K562 (cell line): ENCODE data around the gene FGFR4. TPM values are rescaled to one million over a fixed set of nuclear protein-coding genes. Genes with fewer than 3 reads are reported as not detected.

ENCODE experiments used
- FOXM1 ChIP-seq, 2 experiments: fragments of 450-650 bp in 1 of 2; sonication (generic) in 1 of 2; formaldehyde crosslinking in 1 of 2; IDR thresholded peaks; 2 replicates each; pipeline versions ENCODE4 v1.6.1 to v1.9.0; 2017 to 2022; ENCODE audit warnings: low read depth in 2 of 2, mild to moderate bottlenecking in 2 of 2, missing genetic modification reagents in 1 of 2, moderate library complexity in 1 of 2
- STAG1 ChIP-seq: sonication (generic); formaldehyde crosslinking; IDR thresholded peaks from 2 replicates; pipeline ENCODE4 v1.5.0; 2020; ENCODE audit warnings: missing genetic modification reagents, borderline replicate concordance
- ZNF217 ChIP-seq: sonication (generic); formaldehyde crosslinking; IDR thresholded peaks from 2 replicates; pipeline ENCODE4 v1.8.0; 2022; ENCODE audit warnings: mild to moderate bottlenecking, missing genetic modification reagents
- polyA plus RNA-seq, 8 experiments: library from polyadenylated mRNA; depleted of rRNA in 4 of 8; stranded (reverse) in 5 of 8; unstranded in 3 of 8; fragments of >200 nt; fragmentation: Nextera tagmentation in 2 of 8; fragmentation: Illumina TruSeq in 1 of 8; extraction: Ambion mirVana in 2 of 8; extraction: Trizol in 1 of 8; gene quantifications; 2 replicates each; pipeline versions ENCODE4 v1.2.1 to v1.2.3, GENCODE V29; 2011 to 2014; ENCODE audit warnings: inconsistent platforms in 1 of 8, missing spikeins in 1 of 8
- total RNA-seq, 7 experiments: library from RNA; depleted of rRNA in 6 of 7; stranded (reverse); fragments of >200 nt in 6 of 7; fragmentation: Illumina TruSeq in 2 of 7; extraction: Trizol in 2 of 7; gene quantifications; 2 replicates each; pipeline versions ENCODE4 v1.2.1 to v1.2.3, GENCODE V29; 2011 to 2021; ENCODE audit warnings: low replicate concordance in 1 of 7
- TF ChIP-seq, protein P1 (sequence below), 2 experiments: fragments of 450-650 bp; IDR thresholded peaks; 2 replicates each; pipeline ENCODE4 v1.6.1; 2018; ENCODE audit warnings: mild to moderate bottlenecking in 2 of 2, low read depth in 1 of 2; ENCODE audit not compliant: partially characterized antibody in 2 of 2
- TF ChIP-seq, protein P2 (sequence below): IDR thresholded peaks from 2 replicates; pipeline ENCODE4 v1.6.1; 2011; ENCODE audit not compliant: insufficient read length; ENCODE audit errors: extremely low read depth
- TF ChIP-seq, protein P3 (sequence below), 2 experiments: fragments of 450-650 bp in 1 of 2; sonication (generic) in 1 of 2; formaldehyde crosslinking in 1 of 2; IDR thresholded peaks; 2 replicates each; pipeline versions ENCODE4 v1.7.1 to v1.9.0; 2016 to 2022; ENCODE audit warnings: inconsistent platforms in 1 of 2, mild to moderate bottlenecking in 1 of 2, missing genetic modification reagents in 1 of 2
- TF ChIP-seq, protein P4 (sequence below), 2 experiments: IDR thresholded peaks; 2 replicates each; pipeline ENCODE4 v1.6.1; 2011; ENCODE audit warnings: borderline replicate concordance in 1 of 2, control low read depth in 1 of 2, low read depth in 1 of 2, low read length in 1 of 2, mild to moderate bottlenecking in 1 of 2, mixed read lengths in 1 of 2, moderate library complexity in 1 of 2; ENCODE audit not compliant: insufficient read depth in 1 of 2, insufficient read length in 1 of 2, poor library complexity in 1 of 2, severe bottlenecking in 1 of 2; ENCODE audit errors: extremely low read depth in 1 of 2

FGFR4 gene
- total and polyA plus RNA-seq, 9 of the 15 experiments (the other 6 are each of a cell fraction or from before 2014, with no cell fraction given): 0.76 to 35.4 (median 7.5) TPM

DNA sequence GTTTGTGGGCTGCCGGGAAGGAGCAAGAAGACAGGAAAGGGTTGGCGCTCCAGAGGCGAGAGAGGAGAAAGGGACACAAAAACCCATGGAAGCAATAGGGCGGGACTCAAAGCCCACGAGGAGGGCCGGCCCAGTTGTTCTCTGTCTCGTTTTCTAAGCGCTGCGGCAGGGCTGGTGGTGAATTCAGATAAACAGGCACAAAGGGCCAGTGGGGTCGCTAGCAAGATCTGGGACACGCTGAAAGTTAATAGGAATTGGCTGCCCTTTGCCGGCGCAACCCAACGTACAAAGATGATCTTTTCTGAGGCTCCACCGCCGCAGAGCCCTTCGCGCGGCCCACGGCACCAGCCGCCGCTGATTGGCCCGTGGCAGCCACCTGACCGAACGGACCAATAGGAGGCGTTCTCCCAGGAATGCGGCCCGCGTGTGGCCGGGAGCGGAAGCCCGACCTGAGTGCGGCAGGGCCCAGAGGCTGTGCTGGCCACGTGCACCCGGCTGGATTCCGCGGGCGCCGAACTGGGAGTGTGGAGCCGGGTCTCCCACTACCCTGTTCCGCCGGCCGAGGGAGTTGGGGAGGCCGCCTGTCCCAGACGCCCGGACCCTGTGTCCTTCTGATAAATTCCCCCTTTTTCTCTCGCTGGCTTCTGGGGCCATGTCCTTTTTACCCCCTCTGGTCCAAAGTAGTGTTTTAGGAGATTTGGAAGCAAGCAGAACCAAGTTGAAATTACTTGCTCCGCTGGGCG lies 30.1 kb downstream of the FGFR4 start (continued):
- TF ChIP-seq, protein P1, sequence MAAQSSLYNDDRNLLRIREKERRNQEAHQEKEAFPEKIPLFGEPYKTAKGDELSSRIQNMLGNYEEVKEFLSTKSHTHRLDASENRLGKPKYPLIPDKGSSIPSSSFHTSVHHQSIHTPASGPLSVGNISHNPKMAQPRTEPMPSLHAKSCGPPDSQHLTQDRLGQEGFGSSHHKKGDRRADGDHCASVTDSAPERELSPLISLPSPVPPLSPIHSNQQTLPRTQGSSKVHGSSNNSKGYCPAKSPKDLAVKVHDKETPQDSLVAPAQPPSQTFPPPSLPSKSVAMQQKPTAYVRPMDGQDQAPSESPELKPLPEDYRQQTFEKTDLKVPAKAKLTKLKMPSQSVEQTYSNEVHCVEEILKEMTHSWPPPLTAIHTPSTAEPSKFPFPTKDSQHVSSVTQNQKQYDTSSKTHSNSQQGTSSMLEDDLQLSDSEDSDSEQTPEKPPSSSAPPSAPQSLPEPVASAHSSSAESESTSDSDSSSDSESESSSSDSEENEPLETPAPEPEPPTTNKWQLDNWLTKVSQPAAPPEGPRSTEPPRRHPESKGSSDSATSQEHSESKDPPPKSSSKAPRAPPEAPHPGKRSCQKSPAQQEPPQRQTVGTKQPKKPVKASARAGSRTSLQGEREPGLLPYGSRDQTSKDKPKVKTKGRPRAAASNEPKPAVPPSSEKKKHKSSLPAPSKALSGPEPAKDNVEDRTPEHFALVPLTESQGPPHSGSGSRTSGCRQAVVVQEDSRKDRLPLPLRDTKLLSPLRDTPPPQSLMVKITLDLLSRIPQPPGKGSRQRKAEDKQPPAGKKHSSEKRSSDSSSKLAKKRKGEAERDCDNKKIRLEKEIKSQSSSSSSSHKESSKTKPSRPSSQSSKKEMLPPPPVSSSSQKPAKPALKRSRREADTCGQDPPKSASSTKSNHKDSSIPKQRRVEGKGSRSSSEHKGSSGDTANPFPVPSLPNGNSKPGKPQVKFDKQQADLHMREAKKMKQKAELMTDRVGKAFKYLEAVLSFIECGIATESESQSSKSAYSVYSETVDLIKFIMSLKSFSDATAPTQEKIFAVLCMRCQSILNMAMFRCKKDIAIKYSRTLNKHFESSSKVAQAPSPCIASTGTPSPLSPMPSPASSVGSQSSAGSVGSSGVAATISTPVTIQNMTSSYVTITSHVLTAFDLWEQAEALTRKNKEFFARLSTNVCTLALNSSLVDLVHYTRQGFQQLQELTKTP (IDR thresholded peaks at IDR 0.05; ENCODE audit: low read depth in 1 of 2, partially characterized antibody in 2 of 2): no peak
- TF ChIP-seq, protein P2, sequence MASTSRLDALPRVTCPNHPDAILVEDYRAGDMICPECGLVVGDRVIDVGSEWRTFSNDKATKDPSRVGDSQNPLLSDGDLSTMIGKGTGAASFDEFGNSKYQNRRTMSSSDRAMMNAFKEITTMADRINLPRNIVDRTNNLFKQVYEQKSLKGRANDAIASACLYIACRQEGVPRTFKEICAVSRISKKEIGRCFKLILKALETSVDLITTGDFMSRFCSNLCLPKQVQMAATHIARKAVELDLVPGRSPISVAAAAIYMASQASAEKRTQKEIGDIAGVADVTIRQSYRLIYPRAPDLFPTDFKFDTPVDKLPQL: no peak
- TF ChIP-seq STAG1 (CRISPR knock-in tag) (peak; percentile 86), FOXM1 (IDR thresholded peaks at IDR 0.05; ENCODE audit: low read depth) (no peak), FOXM1 (CRISPR knock-in tag; IDR thresholded peaks at IDR 0.05; ENCODE audit: low read depth) (peak; percentile 97; the same call in 1 of the 2 replicates), ZNF217 (peak; percentile 92; the same call in 1 of the 2 replicates)
- TF ChIP-seq, protein P3, sequence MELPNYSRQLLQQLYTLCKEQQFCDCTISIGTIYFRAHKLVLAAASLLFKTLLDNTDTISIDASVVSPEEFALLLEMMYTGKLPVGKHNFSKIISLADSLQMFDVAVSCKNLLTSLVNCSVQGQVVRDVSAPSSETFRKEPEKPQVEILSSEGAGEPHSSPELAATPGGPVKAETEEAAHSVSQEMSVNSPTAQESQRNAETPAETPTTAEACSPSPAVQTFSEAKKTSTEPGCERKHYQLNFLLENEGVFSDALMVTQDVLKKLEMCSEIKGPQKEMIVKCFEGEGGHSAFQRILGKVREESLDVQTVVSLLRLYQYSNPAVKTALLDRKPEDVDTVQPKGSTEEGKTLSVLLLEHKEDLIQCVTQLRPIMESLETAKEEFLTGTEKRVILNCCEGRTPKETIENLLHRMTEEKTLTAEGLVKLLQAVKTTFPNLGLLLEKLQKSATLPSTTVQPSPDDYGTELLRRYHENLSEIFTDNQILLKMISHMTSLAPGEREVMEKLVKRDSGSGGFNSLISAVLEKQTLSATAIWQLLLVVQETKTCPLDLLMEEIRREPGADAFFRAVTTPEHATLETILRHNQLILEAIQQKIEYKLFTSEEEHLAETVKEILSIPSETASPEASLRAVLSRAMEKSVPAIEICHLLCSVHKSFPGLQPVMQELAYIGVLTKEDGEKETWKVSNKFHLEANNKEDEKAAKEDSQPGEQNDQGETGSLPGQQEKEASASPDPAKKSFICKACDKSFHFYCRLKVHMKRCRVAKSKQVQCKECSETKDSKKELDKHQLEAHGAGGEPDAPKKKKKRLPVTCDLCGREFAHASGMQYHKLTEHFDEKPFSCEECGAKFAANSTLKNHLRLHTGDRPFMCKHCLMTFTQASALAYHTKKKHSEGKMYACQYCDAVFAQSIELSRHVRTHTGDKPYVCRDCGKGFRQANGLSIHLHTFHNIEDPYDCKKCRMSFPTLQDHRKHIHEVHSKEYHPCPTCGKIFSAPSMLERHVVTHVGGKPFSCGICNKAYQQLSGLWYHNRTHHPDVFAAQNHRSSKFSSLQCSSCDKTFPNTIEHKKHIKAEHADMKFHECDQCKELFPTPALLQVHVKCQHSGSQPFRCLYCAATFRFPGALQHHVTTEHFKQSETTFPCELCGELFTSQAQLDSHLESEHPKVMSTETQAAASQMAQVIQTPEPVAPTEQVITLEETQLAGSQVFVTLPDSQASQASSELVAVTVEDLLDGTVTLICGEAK (IDR thresholded peaks at IDR 0.05): no peak
- TF ChIP-seq, protein P3 (CRISPR knock-in tag; IDR thresholded peaks at IDR 0.05): peak; percentile 83
- TF ChIP-seq, protein P4, sequence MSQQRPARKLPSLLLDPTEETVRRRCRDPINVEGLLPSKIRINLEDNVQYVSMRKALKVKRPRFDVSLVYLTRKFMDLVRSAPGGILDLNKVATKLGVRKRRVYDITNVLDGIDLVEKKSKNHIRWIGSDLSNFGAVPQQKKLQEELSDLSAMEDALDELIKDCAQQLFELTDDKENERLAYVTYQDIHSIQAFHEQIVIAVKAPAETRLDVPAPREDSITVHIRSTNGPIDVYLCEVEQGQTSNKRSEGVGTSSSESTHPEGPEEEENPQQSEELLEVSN (IDR thresholded peaks at IDR 0.05; ENCODE audit: borderline replicate concordance in 1 of 2, extremely low read depth in 1 of 2, insufficient read depth in 1 of 2, insufficient read length in 1 of 2, low read depth in 1 of 2, low read length in 1 of 2, poor library complexity in 1 of 2, severe bottlenecking in 1 of 2): peak; percentile 98 to 99
